GM18519 (cell line): ENCODE results near the gene PRKCA.

ENCODE experiments used
- ATAC-seq: cut with Tn5 transposase; IDR thresholded peaks from one replicate; pipeline ENCODE4 v1.9.1; 2021; ENCODE audit warnings: mild to moderate bottlenecking, moderate library complexity; ENCODE audit not compliant: unreplicated experiment, low FRiP score

PRKCA gene

DNA sequence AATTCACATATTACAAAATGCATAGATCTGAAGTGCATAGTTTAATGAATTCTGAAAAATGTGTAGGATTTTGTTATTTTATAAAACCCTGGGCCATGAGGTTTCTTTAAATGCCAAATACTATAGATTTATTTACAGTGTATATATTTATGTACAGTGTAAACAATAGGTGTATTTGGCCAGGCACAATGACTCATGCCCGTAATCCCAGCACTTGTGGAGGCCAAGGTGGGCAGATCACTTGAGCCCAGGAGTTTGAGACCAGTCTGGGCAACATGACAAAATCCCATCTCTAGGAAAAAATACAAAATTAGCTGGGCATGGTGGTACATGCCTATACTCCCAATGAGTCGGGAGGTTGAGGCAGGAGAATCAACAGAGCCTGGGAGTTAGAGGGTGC lies 249.4 kb downstream of the PRKCA start:
- no peak for ATAC-seq

GRCh38 chr17:66552371-66552770 lies 250.0 kb downstream of the PRKCA start:
- no peak for ATAC-seq

DNA sequence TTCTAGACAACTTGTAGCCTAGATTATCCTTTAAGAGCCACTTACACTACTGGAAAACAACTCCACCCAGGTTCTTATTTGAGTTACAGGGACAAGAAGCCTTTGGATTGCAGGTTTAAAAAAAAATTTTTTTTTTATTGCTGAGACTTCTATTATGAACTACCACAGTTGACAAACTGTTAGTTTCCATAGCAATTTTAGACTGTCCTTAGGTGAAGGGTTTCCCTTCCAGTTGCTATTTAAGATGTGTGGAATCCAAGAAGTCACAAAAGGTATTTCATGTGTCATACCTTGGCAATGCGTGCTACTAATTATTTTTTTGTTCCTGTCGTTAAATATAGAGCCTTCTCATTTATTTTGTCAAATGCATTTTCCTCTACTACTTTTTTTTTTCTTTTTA lies 253.2 kb downstream of the PRKCA start:
- ATAC-seq = no peak

DNA sequence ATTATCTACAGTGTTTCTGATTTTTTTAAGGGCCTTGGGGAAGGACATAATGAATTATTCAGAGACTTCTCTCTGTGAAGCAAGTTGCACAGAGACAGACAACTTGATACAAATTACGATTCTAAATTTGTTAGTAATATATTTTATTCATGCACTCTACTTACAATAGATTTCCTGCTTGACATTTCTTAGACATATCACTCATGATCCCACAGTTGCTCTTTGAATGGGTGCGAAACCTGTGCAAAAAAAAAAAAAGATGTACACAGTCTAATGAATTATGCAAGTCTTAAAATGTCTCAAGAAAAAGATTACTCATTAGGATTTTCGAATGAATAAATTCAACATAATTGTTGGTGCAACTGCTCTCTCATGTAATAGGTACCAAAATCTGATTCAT lies 254.8 kb downstream of the PRKCA start:
- ATAC-seq = no peak

- no peak for ATAC-seq
Observed at GRCh38 chr17:66557886-66558285, 255.5 kb downstream of the PRKCA start.

DNA sequence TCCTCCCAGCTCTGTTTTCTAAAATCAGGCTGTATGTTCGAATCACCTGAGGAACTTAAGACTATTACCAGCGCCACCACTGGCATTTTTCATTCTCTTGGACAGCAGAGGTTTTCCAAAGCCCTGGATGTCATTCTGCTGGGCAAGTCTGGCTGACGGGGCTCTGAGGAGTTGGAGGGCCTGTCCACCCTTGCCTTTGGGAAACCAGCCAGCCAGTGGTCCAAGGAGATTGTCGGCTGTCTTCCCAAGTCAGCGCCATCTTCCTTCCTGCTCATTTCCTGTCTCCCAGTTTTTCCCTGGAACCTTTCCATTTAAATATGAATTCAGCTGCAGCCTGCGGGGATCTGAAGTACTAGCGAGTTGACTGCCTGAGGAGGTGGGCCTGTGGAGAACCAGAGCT lies 258.3 kb downstream of the PRKCA start:
- no peak for ATAC-seq

DNA sequence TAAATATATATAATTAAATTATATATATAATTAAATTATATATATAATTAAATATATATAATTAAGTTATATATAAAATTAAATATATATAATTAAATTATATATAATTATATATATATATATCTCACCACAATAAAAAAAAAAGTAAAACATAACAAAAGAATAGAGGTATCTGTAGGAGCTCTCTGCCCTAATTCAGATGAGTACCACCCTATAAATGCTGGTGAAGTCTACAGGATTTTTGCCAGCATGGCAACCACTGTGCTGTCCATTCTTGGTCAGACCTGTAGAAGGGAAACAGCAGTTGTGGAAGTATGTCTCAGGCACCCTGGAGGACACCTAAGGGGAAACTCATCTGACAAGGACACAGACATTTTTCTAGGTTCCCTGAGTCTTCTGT lies 259.7 kb downstream of the PRKCA start:
- ATAC-seq = no peak

DNA sequence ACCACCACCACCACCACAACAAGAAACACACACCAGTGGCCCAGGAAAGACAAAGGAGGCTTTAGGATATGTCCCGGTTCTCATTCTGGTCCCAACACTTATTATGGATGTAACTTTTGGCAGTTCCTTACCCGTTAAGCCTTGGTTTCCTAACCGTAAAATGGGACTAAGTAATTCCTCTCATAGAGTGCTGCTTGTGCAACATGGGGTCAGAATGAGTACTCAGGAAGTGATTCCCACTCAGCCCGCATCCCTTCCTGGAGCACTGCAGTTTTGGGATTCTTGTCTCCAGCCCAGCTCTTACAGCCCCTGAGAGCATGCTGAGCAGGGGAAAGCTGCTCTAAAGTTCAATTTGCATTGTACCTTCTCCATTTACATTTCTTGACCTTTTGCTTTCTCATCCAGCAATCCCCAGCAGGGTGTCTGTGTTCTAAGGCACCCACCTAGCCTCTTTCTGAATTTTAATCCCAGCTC lies 262.6 kb downstream of the PRKCA start:
- ATAC-seq = no peak

- no peak for ATAC-seq
Observed at GRCh38 chr17:66567234-66568170, 265.1 kb downstream of the PRKCA start.

- ATAC-seq = no peak
Observed at GRCh38 chr17:66569572-66569971, 267.2 kb downstream of the PRKCA start.

GRCh38 chr17:66570447-66571195 lies 268.2 kb downstream of the PRKCA start:
- no peak for ATAC-seq

- no peak for ATAC-seq
Observed at GRCh38 chr17:66571745-66572144, 269.3 kb downstream of the PRKCA start.

GRCh38 chr17:66573078-66573477 lies 270.7 kb downstream of the PRKCA start:
- ATAC-seq = no peak

DNA sequence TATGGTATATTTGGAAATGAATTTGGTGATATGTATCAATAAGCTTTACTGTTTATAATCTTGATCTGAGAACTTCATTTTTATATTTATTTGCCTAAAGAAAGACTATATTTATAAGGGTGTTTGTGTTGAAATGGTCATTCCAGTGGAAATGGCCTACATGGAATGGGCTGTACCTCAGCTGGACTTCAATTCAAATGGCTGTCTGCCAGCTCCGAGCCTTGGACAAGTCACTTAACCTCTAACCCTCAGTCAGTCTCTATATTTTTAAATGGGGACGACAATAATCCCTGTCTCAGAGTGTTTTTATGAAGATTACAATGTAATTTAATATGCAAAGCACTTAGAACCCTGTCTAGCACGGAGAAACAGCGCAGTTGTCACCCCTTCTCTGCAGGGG lies 271.7 kb downstream of the PRKCA start:
- ATAC-seq = no peak

DNA sequence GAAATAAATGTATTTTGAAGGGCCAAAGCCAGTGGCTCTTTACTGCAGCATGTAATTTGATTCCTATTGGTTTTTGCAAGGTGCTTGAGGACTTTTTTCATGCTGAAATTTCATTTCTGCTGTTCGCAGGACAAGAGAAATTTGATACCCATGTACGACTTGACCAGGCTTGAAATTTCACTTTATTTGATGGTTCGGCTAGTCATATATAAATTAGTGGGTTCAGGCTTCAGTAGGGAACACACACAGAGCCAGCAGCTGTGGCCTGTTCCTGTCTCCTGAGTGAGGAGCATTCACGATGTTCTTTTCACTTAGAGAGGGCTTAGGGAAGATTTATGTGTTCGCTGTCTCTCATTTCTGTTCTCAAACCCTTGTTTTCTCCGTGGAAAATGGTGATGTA lies 274.1 kb downstream of the PRKCA start:
- ATAC-seq = no peak

DNA sequence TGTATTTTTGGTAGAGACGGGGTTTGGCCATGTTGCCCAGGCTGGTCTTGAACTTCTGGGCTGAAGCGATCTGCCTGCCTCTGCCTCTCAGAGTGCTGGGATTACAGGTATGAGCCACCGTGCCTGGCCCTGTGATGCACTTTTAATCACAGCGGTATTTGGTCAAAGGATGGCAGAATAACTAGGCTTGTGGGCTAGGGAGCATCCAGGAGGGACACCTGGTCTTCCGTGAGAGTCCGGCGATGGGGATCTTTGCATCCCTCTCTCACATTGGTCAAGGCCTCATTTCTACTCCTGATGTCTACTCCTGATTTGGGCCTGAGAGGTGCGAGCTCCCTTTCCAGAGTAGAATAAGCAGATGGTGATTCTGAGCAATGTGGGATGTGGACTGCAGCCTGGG lies 274.6 kb downstream of the PRKCA start:
- no peak for ATAC-seq

- no peak for ATAC-seq
Observed at GRCh38 chr17:66578781-66579489, 276.5 kb downstream of the PRKCA start.

- no peak for ATAC-seq
Observed at GRCh38 chr17:66579556-66579955, 277.1 kb downstream of the PRKCA start.

DNA sequence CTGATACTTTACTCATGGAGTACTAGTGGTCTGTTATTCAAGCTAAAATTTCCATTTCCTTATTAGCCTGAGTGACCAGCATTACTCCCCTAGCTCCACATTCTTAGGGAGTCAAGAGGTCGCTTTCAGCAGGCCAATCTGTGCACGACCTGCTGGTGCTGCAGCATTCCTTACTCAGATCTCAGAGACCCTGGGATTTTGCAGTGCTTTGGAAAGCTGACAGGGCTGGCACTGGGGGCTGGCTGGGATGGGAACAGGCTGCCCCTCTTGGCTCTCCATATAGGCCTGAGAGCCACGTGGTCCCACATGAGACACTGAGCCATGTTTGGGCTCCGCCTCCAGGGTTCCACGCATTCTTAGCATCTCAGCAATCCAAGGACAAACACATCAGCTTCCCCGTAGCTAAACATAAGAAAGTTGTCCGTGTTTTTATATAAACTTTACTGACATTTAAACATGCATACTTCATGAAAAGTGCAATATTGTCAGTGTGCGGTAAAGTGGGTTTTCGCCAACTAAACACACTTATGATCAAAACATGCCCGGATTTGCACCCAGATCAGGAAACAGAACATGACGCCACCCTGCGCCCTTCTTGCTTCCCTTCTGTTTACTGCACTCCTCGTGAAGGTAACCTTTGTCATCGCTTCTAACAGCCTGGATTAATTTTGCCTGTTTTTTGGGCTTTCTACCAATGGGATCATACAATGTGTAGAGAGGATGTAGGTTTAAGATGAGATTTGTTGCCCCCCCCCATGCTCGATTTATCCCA lies 278.0 kb downstream of the PRKCA start:
- ATAC-seq = no peak

DNA sequence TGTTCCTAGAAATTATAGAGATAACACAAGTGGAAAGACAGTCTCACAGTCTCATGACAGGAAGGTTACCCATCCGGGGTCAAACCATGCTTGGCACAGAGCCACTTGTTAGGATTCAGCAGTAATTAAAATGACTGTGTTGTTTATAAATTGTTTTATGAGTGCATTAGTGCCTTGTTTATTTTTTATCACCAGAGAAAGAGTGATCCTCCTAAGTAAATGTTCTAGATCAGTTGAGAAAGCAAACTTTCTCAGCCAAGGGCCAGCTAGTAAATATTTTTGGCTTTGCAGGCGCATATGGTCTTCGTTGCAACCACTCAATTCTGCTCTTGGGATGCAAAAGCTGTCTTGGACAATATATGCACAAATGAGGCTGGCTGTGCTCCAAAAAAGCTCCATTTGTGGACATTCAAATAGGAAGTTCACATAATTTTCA lies 278.6 kb downstream of the PRKCA start:
- no peak for ATAC-seq
